Measurements from ENCODE around the gene SRC.

The SRC gene

GRCh38 chr20:37356387-37356786 is 10.4 kb downstream of the SRC start:
- ATAC-seq, result peak; percentile 23
- no peak for TF ChIP-seq SNAI2 (CRISPR knock-in tag; IDR thresholded peaks at IDR 0.05)
- no peak for TF ChIP-seq RARB (CRISPR knock-in tag; IDR thresholded peaks at IDR 0.05)
- no peak for TF ChIP-seq PPARA (CRISPR knock-in tag; IDR thresholded peaks at IDR 0.05; ENCODE audit: borderline replicate concordance)
- TF ChIP-seq BACH2 (CRISPR knock-in tag; IDR thresholded peaks at IDR 0.05; ENCODE audit: borderline replicate concordance), result no peak
- no peak for TF ChIP-seq TCF4 (CRISPR knock-in tag; IDR thresholded peaks at IDR 0.05; ENCODE audit: borderline replicate concordance)
- no peak for TF ChIP-seq PATZ1 (CRISPR knock-in tag; IDR thresholded peaks at IDR 0.05; ENCODE audit: borderline replicate concordance)
- no peak for TF ChIP-seq ZC3H10 (CRISPR knock-in tag; IDR thresholded peaks at IDR 0.05)
- TF ChIP-seq ZFP3 (CRISPR knock-in tag; IDR thresholded peaks at IDR 0.05), result no peak
- no peak for TF ChIP-seq ZFP30 (CRISPR knock-in tag; IDR thresholded peaks at IDR 0.05)
- TF ChIP-seq OSR1 (CRISPR knock-in tag; IDR thresholded peaks at IDR 0.05), result no peak
- no peak for TF ChIP-seq CSRNP3 (CRISPR knock-in tag; IDR thresholded peaks at IDR 0.05)
- TF ChIP-seq POU6F1 (CRISPR knock-in tag; IDR thresholded peaks at IDR 0.05; ENCODE audit: borderline replicate concordance, low read depth), result no peak
- TF ChIP-seq TOX (CRISPR knock-in tag; IDR thresholded peaks at IDR 0.05; ENCODE audit: borderline replicate concordance), result no peak
- TF ChIP-seq ARNTL (CRISPR knock-in tag; IDR thresholded peaks at IDR 0.05; ENCODE audit: borderline replicate concordance, low read depth), result no peak
- TF ChIP-seq ZNF565 (CRISPR knock-in tag; conservative IDR thresholded peaks at IDR 0.05; ENCODE audit: low read depth), result no peak
- no peak for TF ChIP-seq CREB5 (CRISPR knock-in tag; IDR thresholded peaks at IDR 0.05; ENCODE audit: low read depth)

- no peak for ATAC-seq
- TF ChIP-seq ZC3H10 (CRISPR knock-in tag; IDR thresholded peaks at IDR 0.05) (no peak), TSHZ2 (CRISPR knock-in tag; IDR thresholded peaks at IDR 0.05) (no peak), ARNTL (CRISPR knock-in tag; IDR thresholded peaks at IDR 0.05; ENCODE audit: borderline replicate concordance, low read depth) (no peak), POU6F1 (CRISPR knock-in tag; IDR thresholded peaks at IDR 0.05; ENCODE audit: borderline replicate concordance, low read depth) (no peak), OSR1 (CRISPR knock-in tag; IDR thresholded peaks at IDR 0.05) (no peak), ZFP3 (CRISPR knock-in tag; IDR thresholded peaks at IDR 0.05) (no peak), ZNF565 (CRISPR knock-in tag; conservative IDR thresholded peaks at IDR 0.05; ENCODE audit: low read depth) (no peak), TOX (CRISPR knock-in tag; IDR thresholded peaks at IDR 0.05; ENCODE audit: borderline replicate concordance) (no peak), ZNF8 (CRISPR knock-in tag; IDR thresholded peaks at IDR 0.05) (no peak), TCF4 (CRISPR knock-in tag; IDR thresholded peaks at IDR 0.05; ENCODE audit: borderline replicate concordance) (no peak), ZFP30 (CRISPR knock-in tag; IDR thresholded peaks at IDR 0.05) (no peak), ESRRG (CRISPR knock-in tag; IDR thresholded peaks at IDR 0.05) (no peak), CSDC2 (CRISPR knock-in tag; IDR thresholded peaks at IDR 0.05) (no peak), CREB5 (CRISPR knock-in tag; IDR thresholded peaks at IDR 0.05; ENCODE audit: low read depth) (no peak), ISL1 (CRISPR knock-in tag; IDR thresholded peaks at IDR 0.05) (no peak), RARB (CRISPR knock-in tag; IDR thresholded peaks at IDR 0.05) (no peak), PPARA (CRISPR knock-in tag; IDR thresholded peaks at IDR 0.05; ENCODE audit: borderline replicate concordance) (no peak), CSRNP3 (CRISPR knock-in tag; IDR thresholded peaks at IDR 0.05) (no peak), SNAI2 (CRISPR knock-in tag; IDR thresholded peaks at IDR 0.05) (no peak)
Measured at GRCh38 chr20:37356961-37357371, 11.0 kb downstream of the SRC start.
